Fibroblast of lung (primary cell): ENCODE data around the gene RARRES2. TPM values are rescaled to one million over a fixed set of nuclear protein-coding genes. Genes with fewer than 3 reads are reported as not detected.

Source experiments
- DNase-seq, 2 donors: peaks; one replicate each; pipeline versions ENCODE4 v3.0.0 to v3.0.0-alpha.2; 2010; ENCODE audit warnings: low read depth in 2 of 2
- H2AFZ ChIP-seq: 2 replicates; pipeline ENCODE4 v1.5.1; 2012; ENCODE audit warnings: low read length, control low read depth, inconsistent platforms
- H3K27ac ChIP-seq: 2 replicates; pipeline ENCODE4 v1.5.1; 2011; ENCODE audit warnings: low read length, control low read depth; ENCODE audit not compliant: insufficient read depth
- H3K27me3 ChIP-seq: 2 replicates; pipeline ENCODE4 v1.5.1; 2011; ENCODE audit warnings: mild to moderate bottlenecking, low read length; ENCODE audit not compliant: control insufficient read depth, insufficient read depth
- H3K36me3 ChIP-seq: 2 replicates; pipeline ENCODE4 v1.5.1; 2011; ENCODE audit warnings: low read length; ENCODE audit not compliant: control insufficient read depth, insufficient read depth
- H3K4me1 ChIP-seq: 2 replicates; pipeline ENCODE4 v1.5.1; 2011; ENCODE audit warnings: low read length; ENCODE audit not compliant: control insufficient read depth, insufficient read depth; ENCODE audit errors: extremely low read depth
- H3K4me2 ChIP-seq: 2 replicates; pipeline ENCODE4 v1.5.1; 2011; ENCODE audit warnings: low read length, control low read depth; ENCODE audit not compliant: insufficient read depth; ENCODE audit errors: extremely low read depth
- H3K4me3 ChIP-seq, 4 experiments: fragments of 200-600 bp in 1 of 4; sonication (generic) in 1 of 4; replicated peaks in 1 of 4; 2 replicates each; pipeline ENCODE4 v1.5.1; 2011 to 2016; ENCODE audit warnings: low read length in 4 of 4, low read depth in 3 of 4, mild to moderate bottlenecking in 3 of 4, control low read depth in 2 of 4, inconsistent platforms in 1 of 4, mixed read lengths in 1 of 4; ENCODE audit not compliant: insufficient read depth in 1 of 4; ENCODE audit errors: control extremely low read depth in 1 of 4
- H3K79me2 ChIP-seq: 2 replicates; pipeline ENCODE4 v1.5.1; 2012; ENCODE audit warnings: mild to moderate bottlenecking, low read length, inconsistent platforms; ENCODE audit not compliant: control insufficient read depth, insufficient read depth
- H3K9ac ChIP-seq: 2 replicates; pipeline ENCODE4 v1.5.1; 2011; ENCODE audit warnings: mild to moderate bottlenecking, low read length, control low read depth; ENCODE audit not compliant: insufficient read depth
- H3K9me3 ChIP-seq: 2 replicates; pipeline ENCODE4 v1.5.1; 2012; ENCODE audit warnings: low read depth, low read length; ENCODE audit not compliant: control insufficient read depth, insufficient read depth
- H4K20me1 ChIP-seq: 2 replicates; pipeline ENCODE4 v1.5.1; 2011; ENCODE audit warnings: low read length; ENCODE audit not compliant: control insufficient read depth, insufficient read depth; ENCODE audit errors: extremely low read depth
- EZH2 ChIP-seq: IDR thresholded peaks from 2 replicates; pipeline ENCODE4 v1.5.1; 2012; ENCODE audit warnings: low read length, control low read depth, mild to moderate bottlenecking; ENCODE audit errors: missing control alignments
- polyA plus RNA-seq, 2 donors: library from polyadenylated mRNA; depleted of rRNA in 1 of 2; stranded (reverse) in 1 of 2; unstranded in 1 of 2; fragments of >200 nt; gene quantifications; 2 replicates each; pipeline ENCODE4 v1.2.1, GENCODE V29; 2011 to 2012; ENCODE audit warnings: missing spikeins in 1 of 2
- total RNA-seq: library from RNA; depleted of rRNA; stranded (reverse); fragments of >200 nt; gene quantifications from 2 replicates; pipeline ENCODE4 v1.2.1, GENCODE V29; 2014
- TF ChIP-seq, protein P1 (sequence below), 2 donors: IDR thresholded peaks in 1 of 2; conservative IDR thresholded peaks in 1 of 2; 1 replicate in 1 of 2; 2 replicates in 1 of 2; pipeline ENCODE4 v1.5.1; 2011 to 2012; ENCODE audit warnings: low read length in 2 of 2, control low read depth in 1 of 2, inconsistent platforms in 1 of 2, low read depth in 1 of 2, mild to moderate bottlenecking in 1 of 2

The RARRES2 gene
- total and polyA plus RNA-seq, 2 donors (not counting 1 experiment from before 2014, with no cell fraction given): 65.6 to 67.0 TPM

DNA sequence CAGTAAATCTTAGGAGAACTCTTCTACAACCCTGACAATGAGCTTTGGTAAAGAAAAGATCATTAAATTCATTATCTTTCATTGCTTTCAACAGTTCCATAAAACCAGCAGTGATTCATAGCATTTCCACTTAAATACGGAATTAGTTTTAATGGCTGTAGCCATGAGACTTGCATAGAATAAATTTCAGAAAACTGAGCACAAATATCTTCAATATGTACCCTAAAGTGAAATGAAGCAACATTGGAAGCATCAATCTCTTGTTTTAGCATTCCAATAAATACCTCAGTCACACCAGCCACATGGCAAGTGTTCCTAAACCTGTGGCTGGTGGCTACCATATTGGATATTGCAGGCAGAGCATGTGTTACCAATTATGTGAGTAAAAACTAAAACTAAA is 3.6 kb upstream of the RARRES2 start:
- TF ChIP-seq, protein P1, sequence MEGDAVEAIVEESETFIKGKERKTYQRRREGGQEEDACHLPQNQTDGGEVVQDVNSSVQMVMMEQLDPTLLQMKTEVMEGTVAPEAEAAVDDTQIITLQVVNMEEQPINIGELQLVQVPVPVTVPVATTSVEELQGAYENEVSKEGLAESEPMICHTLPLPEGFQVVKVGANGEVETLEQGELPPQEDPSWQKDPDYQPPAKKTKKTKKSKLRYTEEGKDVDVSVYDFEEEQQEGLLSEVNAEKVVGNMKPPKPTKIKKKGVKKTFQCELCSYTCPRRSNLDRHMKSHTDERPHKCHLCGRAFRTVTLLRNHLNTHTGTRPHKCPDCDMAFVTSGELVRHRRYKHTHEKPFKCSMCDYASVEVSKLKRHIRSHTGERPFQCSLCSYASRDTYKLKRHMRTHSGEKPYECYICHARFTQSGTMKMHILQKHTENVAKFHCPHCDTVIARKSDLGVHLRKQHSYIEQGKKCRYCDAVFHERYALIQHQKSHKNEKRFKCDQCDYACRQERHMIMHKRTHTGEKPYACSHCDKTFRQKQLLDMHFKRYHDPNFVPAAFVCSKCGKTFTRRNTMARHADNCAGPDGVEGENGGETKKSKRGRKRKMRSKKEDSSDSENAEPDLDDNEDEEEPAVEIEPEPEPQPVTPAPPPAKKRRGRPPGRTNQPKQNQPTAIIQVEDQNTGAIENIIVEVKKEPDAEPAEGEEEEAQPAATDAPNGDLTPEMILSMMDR (conservative IDR thresholded peaks at IDR 0.05 in 1 of 2, IDR thresholded peaks at IDR 0.05 in 1 of 2; ENCODE audit: low read depth in 1 of 2, low read length in 2 of 2): no peak
- no peak for TF ChIP-seq EZH2
- no peaks in the 10 kb centered on the region for H3K9me3 ChIP-seq
- no peak overlapping the region for H3K4me3 ChIP-seq
- no peak overlapping the region for H2AFZ ChIP-seq
- peaks cover 3% of the 10 kb centered on the region for H3K4me1 ChIP-seq
- H3K36me3 ChIP-seq: no peaks in the 10 kb centered on the region
- H3K27me3 ChIP-seq: peaks cover 28% of the 10 kb centered on the region
- no peaks in the 10 kb centered on the region for H4K20me1 ChIP-seq
- no peaks in the 10 kb centered on the region for H3K79me2 ChIP-seq
- no peak for DNase-seq
- H3K4me2 ChIP-seq: no peak overlapping the region
- H3K9ac ChIP-seq: no peak overlapping the region
- no peak overlapping the region for H3K27ac ChIP-seq

DNA sequence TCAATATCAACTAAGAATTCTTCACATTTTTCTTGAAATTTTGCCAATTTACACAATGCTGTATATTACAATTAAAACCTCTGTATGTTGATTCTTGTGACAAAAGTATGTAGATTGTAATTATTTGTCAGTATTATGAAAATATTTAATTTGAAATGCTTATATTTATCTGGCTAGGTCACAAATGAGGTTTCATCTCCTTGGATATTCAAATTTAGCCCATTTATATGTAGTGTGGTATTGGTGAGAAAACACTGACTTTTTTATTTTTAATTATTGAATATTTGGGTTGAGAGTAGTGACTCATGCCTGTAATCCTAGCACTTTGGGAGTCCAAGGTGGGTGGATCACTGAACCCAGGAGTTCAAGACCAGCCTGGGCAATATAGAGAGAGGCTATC is 2.9 kb upstream of the RARRES2 start:
- peaks cover 8% of the 10 kb centered on the region for H3K4me1 ChIP-seq
- no peaks in the 10 kb centered on the region for H3K79me2 ChIP-seq
- H4K20me1 ChIP-seq: no peaks in the 10 kb centered on the region
- DNase-seq: no peak
- TF ChIP-seq EZH2: no peak
- TF ChIP-seq, protein P1 (conservative IDR thresholded peaks at IDR 0.05 in 1 of 2, IDR thresholded peaks at IDR 0.05 in 1 of 2; ENCODE audit: low read depth in 1 of 2, low read length in 2 of 2): no peak
- no peak overlapping the region for H3K4me3 ChIP-seq
- H3K27ac ChIP-seq: no peak overlapping the region
- H3K36me3 ChIP-seq: no peaks in the 10 kb centered on the region
- H3K27me3 ChIP-seq: peaks cover 33% of the 10 kb centered on the region
- no peak overlapping the region for H3K4me2 ChIP-seq
- no peak overlapping the region for H2AFZ ChIP-seq
- H3K9ac ChIP-seq: no peak overlapping the region
- no peaks in the 10 kb centered on the region for H3K9me3 ChIP-seq

DNA sequence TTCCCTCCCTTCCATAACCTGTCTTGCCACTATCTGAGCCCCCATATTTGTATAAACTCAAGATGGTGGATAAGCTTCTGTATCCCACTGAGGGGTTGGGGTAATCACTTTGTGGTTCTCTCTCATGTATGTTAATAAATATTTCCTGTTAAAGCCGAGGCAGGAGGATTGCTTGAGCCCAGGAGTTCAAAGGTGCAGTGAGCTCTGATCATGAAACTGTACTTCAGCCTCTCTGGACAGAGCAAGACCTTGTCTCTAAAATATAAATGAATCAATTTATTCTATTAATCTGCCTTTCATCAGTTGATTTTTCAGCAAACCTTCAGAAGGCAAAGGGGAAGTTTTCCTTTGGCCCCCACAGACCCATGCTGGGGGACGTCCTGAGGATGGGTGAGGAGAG is 1.8 kb upstream of the RARRES2 start:
- H3K27ac ChIP-seq: no peak overlapping the region
- no peak for DNase-seq

More for the DNA sequence above, 1.8 kb upstream of the RARRES2 start:
- H2AFZ ChIP-seq: no peak overlapping the region
- peaks cover 8% of the 10 kb centered on the region for H3K4me1 ChIP-seq
- H4K20me1 ChIP-seq: no peaks in the 10 kb centered on the region
- H3K4me3 ChIP-seq: no peak overlapping the region
- no peaks in the 10 kb centered on the region for H3K79me2 ChIP-seq
- TF ChIP-seq EZH2: no peak
- TF ChIP-seq, protein P1 (conservative IDR thresholded peaks at IDR 0.05 in 1 of 2, IDR thresholded peaks at IDR 0.05 in 1 of 2; ENCODE audit: low read depth in 1 of 2, low read length in 2 of 2): no peak
- H3K9me3 ChIP-seq: no peaks in the 10 kb centered on the region
- no peaks in the 10 kb centered on the region for H3K36me3 ChIP-seq
- no peak overlapping the region for H3K9ac ChIP-seq
- H3K27me3 ChIP-seq: peaks cover 33% of the 10 kb centered on the region
- no peak overlapping the region for H3K4me2 ChIP-seq
